Measurements from ENCODE around the gene MS4A6E.

- TF ChIP-seq EP300 (IDR thresholded peaks at IDR 0.05) (no peak), CTCF (IDR thresholded peaks at IDR 0.05) (no peak), POLR2AphosphoS5 (IDR thresholded peaks at IDR 0.05) (peak in 1 of 2 donors; percentile 60), POLR2A (IDR thresholded peaks at IDR 0.05; ENCODE audit: low read depth) (no peak)
Measured at GRCh38 chr11:60280412-60280811, 46.6 kb upstream of the MS4A6E start, which contains the start of gene MS4A4A.
